Fibroblast of mammary gland (primary cell): Measurements from ENCODE around the gene NFKBIL1.

Source experiments
- DNase-seq: peaks from one replicate; pipeline ENCODE4 v3.0.0-alpha.2; 2010; ENCODE audit warnings: low read depth
- H3K4me3 ChIP-seq: 2 replicates; pipeline ENCODE4 v1.5.1; 2011; ENCODE audit warnings: low read depth, mild to moderate bottlenecking, low read length, moderate library complexity; ENCODE audit not compliant: control insufficient read depth
- CTCF ChIP-seq: conservative IDR thresholded peaks from 2 replicates; pipeline ENCODE4 v1.5.1; 2011; ENCODE audit warnings: low read depth, low read length, inconsistent platforms; ENCODE audit not compliant: control insufficient read depth, insufficient read depth

NFKBIL1 gene

GRCh38 chr6:31577579-31577966 lies 30.2 kb downstream of the NFKBIL1 start:
- no peak overlapping the region for H3K4me3 ChIP-seq
- DNase-seq, result no peak
- no peak for TF ChIP-seq CTCF

GRCh38 chr6:31578184-31579118 lies 31.0 kb downstream of the NFKBIL1 start:
- DNase-seq, result no peak
- TF ChIP-seq CTCF, result no peak
- no peak overlapping the region for H3K4me3 ChIP-seq

- no peak for TF ChIP-seq CTCF
- no peak overlapping the region for H3K4me3 ChIP-seq
- no peak for DNase-seq
Measured at GRCh38 chr6:31579119-31579505, 31.7 kb downstream of the NFKBIL1 start.

GRCh38 chr6:31579546-31580437 lies 32.4 kb downstream of the NFKBIL1 start:
- DNase-seq, result no peak
- no peak overlapping the region for H3K4me3 ChIP-seq
- TF ChIP-seq CTCF, result no peak

- TF ChIP-seq CTCF, result no peak
- DNase-seq, result no peak
Measured at GRCh38 chr6:31580438-31580740, 33.0 kb downstream of the NFKBIL1 start.

GRCh38 chr6:31580807-31581433 lies 33.5 kb downstream of the NFKBIL1 start:
- DNase-seq, result peak; percentile 66
- H3K4me3 ChIP-seq, result peak overlapping the region; percentile 83
- TF ChIP-seq CTCF, result peak; percentile 49

More at GRCh38 chr6:31580438-31580740, 33.0 kb downstream of the NFKBIL1 start:
- peak overlapping the region; percentile 83 for H3K4me3 ChIP-seq
